Activated gamma-delta T cell (primary cell): Measurements from ENCODE around the gene ANKRD29.
A peak's percentile ranks its signal among the peaks of the same experiment; 100 is the strongest.
"Not testable (repeated sequence)": the region's sequence is repeated elsewhere in the genome, so short reads cannot be mapped to it uniquely, and the experiment has no call there.

ENCODE experiments used
- DNase-seq: peaks from one replicate; lab custom pipeline; 2025; lab: John Stamatoyannopoulos, UW

The ANKRD29 gene

DNA sequence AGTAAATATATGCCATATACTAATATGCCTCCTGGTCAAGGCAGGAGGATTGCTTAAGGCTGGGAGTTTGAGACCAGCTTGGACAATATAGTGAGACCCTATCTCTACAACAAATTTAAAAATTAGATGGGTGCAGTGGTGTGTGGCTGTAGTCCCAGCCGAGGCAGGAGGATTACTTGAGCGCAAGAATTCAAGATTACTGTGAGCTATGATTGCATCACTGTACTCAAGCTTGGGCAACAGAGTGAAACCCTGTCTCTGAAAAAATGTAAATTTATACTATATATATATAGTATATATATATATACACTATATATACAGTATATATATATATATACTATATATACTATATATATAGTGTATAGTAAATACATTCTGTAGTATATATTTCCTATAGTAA is 46.5 kb downstream of the ANKRD29 start:
- no peak for DNase-seq

DNA sequence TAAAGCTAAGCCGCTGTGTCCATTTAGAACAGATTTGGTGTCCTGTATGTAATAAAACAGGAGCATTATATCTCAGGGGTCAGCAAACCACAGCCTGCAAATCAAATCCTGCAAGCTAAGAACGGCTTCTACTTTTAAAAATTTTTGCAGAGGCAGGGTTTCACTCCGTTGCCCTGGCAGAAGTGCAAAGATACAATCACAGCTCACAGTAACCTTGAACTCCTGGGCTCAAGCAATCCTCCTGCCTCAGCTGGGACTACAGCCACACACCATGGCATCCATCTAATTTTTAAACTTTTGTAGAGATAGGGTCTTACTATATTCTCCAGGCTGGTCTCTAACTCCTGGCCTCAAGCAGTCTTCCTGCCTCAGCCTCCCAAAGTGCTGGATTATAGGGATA is 47.8 kb downstream of the ANKRD29 start:
- DNase-seq: no peak

DNA sequence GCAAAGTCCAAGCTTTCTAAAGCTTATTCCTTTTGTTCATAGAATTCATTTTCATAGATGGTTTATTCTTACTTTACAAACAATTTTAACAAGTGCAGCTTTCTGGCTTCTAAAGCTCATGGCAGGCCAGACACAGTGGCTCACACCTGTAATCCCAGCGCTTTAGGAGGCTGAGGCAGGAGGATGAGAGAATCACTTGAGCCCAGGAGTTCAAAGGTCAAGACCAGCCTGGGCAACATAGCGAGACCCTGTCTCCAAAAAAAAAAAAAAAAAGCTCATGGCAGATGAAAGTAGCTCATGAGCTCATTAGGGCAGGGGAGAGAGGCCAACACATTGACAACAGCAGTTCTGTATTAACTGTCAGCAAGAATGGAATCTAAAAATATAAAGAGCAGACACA is 48.3 kb downstream of the ANKRD29 start:
- no peak for DNase-seq

DNA sequence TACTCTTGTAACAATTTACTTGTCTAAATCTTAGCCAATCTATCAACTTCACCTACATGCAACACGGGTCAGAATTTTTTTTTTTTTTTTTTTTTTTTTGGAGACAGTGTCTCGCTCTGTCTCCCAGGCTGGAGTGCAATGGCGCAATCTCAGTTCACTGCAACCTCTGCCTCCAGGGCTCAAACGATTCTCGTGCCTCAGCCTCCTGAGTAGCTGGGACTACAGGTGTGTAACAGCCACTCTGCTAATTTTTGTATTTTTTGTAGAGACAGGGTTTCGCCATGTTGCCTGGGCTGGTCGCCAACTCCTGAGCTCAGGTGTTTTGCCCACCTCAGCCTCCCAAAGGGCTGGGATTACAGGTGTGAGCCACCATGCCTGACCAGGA is 49.6 kb downstream of the ANKRD29 start:
- DNase-seq: not testable (repeated sequence)

DNA sequence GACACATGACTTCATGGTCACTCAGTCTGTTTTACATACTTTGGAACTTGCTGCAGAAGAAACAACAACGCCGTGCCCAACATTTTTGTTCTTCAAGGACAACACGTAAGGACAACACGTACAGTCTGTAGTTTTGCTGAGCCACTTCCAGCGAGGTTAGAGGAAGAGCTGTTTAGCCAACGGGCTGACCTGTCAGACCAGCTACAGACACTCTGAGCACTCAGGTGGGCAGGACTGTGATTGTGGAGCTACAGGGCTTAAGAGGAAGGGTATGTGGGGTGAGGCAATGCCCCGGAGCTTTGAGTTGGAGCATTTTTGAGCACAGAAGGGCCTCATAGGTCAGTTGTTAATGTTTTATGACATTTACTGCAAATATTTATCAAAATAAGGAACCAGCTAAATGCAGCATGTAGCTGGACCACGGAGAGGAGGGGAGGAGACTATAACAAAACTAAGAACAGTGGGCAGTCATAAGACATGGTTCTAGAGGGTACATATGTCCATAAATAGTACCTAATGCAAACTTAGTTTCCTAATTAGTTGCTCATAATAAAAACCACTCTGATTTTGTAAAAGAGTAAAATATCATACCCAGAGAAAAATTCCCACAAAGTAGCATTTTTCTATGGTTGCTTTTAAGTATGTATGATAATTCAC is 50.1 kb downstream of the ANKRD29 start:
- DNase-seq: no peak

DNA sequence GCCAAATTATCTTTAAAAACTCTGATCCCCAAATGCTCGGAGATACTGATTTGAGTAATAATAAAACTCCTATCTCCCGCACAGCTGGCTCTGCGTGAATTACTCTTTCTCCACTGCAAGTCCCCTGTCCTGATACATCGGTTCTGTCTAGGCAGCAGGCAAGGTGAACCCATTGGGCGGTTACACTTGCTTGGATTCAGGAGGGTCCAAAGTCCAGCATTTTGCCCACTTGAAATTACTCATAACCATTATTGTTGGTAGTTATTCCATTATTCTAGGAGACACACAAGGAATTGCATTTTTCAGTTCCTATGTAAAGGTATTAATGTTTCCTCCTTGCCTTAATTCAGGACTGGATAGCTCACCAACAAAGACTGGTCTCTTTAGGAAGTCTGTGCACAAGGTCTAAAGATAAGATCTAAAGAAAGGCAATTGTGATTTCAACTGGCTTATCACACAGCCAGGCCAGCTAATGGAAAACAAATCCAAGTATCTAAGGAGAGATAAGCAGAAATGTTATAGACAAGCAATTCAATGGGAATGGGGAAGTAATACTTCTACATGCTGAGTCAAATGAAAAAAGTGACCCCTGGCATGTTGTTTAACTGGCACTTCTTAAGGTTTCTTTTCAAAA is 53.2 kb downstream of the ANKRD29 start:
- no peak for DNase-seq

DNA sequence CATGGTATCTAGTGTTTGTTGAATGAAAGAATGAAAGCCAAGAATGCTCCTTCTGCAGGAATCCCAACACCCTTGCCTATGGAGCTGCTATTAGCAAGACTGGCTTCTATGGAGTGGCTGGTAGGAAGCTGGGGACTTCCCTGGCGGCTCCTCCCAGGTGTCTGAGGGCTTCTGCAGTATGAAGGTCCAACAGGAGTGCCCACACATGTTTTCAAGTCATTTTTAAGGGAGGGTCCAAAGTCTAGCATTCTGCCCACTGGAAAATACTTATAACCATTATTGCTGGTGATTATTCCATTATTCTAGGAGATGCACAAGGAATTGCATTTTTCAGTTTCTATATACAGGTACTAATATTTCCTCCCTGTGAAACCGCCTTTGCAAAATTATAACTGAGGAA is 54.5 kb downstream of the ANKRD29 start:
- DNase-seq: no peak

DNA sequence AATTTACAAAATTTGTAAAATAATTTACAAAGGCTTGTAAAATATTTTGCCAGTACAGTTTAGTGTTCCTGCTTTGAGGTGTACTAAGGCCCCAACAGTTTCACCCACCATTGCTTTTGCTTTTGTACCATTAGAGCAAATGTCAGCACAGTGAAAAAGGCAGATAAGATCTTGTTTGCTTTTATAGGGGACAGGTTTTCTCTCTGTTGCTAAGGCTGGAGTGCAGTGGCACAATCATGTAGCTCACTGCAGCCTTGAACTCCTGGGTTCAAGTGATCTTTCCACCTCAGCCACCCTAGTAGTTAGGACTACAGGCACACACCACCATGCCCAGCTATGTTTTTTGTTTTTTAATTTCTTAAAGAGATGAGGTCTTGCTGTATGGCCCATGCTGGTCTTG is 56.8 kb downstream of the ANKRD29 start:
- DNase-seq: no peak

DNA sequence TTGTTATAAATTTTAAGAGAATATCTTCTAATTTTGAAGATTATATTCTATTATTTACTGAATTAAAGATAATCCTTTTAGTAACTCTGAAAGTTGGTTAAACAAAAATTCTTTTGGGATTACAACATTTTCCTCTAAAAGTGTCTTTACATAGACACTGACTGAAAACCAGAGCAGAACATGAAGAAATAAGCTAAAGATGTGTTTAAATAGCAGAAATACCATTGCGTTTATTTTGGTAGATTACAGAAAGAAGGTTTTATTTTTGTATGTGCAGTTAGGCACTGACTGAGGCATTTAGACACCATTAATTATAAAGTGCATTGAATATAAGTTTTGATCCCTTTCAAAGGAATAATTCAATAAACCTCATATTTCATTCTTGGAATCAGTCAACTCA is 62.9 kb downstream of the ANKRD29 start:
- DNase-seq: no peak

DNA sequence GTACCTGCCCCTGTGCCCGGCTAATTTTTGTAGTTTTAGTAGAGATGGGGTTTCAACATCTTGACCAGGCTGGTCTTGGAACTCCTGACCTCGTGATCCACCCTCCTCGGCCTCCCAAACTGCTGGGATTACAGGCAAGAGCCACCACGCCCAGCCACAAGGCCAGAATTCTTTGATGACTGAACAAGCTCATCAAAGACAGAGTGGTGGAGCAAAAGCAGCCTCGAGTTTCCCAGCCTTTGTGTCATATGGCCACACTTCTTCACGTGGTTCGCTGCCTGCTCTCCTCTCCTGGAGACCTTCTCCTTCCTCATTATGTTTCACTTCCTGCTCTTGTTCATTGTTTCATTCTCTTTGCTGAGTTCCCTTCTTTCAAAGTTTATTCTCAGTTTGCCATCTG is 66.5 kb downstream of the ANKRD29 start:
- no peak for DNase-seq

DNA sequence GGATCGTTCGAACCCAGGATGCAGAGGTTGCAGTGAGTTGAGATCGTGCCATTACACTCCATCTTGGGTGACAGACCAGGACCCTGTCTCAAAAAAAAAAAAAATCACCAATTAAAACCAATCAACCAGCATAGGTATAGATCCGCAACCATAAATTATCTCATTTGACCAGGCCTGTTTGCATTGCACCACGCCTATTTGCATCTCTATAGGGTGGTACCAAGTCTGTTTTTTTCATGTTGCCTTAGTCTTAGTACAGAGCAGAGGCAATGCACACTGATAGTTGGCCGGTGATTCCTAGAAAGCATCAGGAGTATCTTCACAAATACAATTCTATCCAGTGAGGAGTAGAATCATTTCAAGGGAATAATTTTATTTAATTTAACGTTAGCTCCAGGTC is 67.1 kb downstream of the ANKRD29 start:
- no peak for DNase-seq

DNA sequence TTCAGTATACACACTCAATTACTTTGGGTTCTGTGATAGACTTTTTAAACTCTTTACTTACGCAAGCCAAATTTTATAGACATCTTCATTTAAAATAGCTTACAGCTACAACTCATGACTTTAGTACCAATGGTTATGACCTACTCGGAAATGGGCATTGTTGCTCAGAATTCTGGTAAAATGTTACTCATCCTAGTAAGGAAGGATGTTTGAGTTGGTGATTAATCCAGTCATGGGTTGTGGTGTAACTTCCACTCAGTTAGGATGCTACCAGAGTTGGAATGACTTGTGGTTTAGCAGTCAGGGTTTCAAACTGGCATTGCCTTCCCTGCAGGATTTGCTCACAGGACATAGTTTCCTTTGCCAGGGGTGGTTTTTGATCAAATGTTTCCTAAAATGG is 69.0 kb downstream of the ANKRD29 start:
- no peak for DNase-seq

DNA sequence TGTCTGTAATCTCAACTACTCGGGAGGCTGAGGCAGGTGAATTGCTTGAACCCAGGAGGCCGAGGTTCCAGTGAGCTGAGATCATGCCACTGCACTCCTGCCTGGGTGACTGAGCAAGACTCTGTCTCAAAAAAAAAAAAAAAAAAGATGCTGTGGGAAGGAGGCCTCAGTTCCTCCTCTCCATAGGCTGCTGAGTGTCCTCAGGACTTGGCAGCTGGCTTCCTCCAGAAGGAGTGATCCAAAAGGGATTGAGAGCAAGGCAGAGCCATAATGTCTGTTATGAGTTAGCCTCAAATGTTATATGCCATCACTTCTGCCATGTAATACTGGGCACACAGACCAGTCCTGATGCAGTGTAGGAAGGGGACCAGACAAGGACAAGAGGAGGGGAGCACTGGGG is 69.8 kb downstream of the ANKRD29 start:
- DNase-seq: no peak

DNA sequence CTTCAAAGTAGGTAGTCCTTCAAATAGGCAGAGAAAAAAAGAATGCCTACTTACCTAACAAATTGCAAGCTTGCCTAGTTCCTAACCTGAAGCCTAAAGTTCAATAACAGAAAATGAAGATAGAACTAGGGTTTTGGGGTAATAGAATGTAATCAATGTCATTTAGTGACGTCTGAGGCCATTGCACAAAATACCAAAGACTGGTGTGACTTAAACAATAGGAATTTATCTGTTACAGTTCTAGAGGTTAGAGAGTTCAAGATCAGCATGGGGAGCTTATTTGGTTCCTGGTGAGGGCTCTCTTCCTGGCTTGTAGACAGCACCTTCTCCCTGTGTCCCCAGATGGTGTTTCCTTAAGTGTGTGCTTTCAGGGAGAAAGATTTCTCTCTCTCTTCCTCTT is 71.7 kb downstream of the ANKRD29 start:
- no peak for DNase-seq

DNA sequence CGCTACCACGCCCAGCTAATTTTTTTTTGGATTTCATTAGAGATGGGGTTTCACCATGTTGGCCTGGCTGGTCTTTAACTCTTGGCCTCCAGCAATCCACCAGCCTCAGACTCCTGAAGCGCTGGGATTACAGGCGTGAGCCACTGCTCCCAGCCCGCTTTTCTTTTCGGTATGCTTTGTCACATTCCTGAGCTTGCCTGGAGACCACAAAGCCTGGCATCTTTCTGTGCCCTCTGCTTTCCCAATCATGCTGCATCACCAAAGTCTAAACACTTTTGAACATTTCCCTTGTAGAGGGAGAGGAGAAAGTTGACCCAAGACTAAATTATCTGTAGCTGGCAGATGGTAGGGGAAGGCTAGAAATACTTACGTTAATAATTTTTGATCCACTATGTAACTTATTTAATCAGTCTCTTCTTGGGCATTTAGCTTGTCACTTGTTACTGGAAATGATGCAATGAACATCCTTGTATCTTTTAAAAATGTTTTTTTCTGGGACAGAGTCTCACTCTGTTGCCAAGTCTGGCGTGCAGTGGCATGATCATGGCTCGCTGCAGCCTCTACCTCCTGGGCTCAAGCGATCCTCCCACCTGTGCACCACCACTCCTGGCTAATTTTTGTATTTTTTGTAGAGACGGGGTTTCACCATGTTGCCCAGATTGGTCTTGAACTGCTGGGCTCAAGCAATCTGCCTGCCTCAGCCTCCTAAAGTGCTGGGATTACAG is 73.7 kb downstream of the ANKRD29 start:
- DNase-seq: no peak

DNA sequence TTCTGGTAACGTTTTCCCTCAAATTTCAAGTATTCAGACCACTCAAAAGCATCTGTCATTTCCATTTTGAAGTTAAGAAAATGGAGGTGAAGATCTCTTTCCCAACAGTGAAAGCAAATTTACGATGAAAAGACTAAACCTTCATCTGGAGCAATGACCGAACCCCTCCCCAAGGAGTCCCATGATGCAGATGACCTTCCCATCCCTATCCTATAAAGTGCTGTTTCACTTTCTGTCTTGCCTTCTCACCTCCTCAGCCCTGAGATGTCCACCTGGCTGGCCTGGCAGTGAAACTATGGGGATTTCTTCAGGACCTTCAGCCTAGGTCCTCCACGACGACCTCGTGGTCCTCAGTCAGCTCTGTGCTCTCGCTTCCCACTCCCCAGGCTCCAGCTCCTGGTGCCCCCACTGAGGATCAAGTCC is 75.5 kb downstream of the ANKRD29 start:
- DNase-seq: no peak

DNA sequence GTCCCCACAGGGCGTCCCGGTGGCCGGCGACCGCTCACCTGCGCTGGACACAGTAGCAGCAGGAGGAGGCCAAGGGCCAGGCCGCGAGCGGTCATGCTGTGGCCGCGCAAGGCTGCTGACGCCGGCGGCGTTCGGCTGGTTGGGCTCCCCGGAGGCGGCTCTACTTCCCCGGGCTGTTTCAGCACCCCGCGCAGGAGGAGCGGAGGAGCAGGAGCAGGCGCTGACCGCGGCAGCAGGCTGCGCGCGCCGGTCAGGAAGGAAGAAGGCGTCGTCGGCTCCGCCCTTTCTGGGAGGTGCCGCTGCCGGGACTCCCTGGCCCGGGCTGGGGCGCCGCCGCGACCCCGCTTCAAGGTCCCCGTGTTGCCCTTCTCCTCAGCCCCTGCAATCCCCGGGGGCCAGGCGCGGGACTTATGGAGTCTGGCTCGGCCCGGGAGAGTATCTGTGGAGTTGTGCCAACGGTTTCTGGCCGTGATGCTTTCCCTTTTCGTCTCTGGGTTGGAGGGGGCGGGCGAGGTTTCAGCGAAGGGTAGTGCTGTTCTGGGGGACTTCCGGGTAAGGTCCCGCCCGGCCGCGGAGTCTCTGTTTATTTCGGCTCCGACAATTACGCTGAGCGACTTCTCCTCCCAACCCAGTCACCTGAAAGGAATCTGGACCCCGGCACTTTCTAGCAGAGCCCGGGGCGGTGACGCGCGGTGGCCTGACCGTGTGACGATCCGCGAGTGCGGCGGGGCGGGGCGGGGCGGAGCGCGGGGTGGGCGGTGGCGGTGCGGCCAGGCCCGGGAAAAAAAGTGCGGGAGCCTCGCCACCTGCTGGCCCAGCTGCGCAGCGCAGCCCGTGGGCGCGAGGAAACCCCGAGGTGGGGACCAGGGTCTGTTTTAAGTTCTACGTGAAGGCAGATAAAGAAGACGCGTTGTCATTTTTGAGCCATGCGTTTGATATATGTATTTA is 76.2 kb downstream of the ANKRD29 start, which contains the start of gene NPC1:
Gene NPC1 (minus strand): TSS at position 258 of the 948 bp plus-strand sequence. CDS start 163 bp downstream, at position 95.
- peak; percentile 90 for DNase-seq

DNA sequence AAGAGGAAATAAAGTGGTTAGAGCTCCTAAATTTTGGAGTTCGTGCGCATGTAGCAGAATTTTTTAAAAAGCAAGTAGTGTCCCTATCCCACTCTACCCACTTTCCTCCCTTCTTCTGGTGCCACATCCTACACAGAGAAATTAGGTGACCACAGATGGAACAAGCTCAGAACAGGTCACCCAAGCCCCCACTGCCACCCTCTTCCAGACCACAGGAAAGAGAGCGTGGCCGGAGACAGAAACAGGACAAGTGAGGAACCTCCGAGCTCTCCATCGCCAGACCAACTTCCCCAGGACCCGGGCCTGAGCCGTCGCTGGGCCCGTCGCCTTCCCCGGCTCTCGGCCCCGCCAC is 76.8 kb downstream of the ANKRD29 start:
- no peak for DNase-seq

DNA sequence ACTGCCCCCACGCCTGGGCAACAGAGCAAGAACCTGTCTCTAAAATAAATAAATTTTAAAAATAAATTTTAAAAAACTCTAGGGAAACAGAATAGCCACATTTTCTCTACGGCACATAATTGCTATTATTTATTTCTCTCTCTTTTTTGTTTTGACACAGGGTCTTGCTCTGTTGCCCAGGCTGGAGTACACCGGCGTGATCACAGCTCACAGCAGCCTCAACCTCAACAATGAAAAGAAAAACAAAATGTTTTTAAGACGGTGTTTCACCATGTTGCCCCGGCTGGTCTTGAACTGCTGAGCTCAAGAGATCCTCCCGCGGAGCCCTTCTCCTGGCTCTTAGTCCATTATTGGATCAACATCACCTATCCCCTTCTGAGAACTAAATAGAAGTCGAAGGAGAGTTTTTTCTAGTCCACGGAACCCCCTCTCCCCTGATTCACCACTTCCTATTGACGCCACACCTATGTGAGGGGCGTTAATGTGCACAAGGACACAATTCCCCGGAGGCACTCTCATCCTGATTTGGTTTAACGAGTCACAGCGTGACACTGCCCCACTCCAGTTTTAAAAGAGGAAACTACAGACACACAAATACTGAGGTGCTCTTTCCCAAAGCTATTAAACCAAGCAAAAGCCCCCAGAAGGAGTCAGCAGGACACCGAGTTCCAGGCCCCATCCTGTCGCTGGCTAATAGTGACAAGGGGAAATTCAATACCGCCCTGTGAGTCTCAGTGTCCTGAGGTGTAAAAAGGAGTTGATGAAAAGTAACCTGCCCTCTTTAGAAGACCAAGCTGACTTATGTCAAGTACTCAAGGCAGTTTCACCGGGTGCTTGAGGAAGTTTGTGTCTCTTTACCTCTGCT is 77.5 kb downstream of the ANKRD29 start:
- DNase-seq: no peak

DNA sequence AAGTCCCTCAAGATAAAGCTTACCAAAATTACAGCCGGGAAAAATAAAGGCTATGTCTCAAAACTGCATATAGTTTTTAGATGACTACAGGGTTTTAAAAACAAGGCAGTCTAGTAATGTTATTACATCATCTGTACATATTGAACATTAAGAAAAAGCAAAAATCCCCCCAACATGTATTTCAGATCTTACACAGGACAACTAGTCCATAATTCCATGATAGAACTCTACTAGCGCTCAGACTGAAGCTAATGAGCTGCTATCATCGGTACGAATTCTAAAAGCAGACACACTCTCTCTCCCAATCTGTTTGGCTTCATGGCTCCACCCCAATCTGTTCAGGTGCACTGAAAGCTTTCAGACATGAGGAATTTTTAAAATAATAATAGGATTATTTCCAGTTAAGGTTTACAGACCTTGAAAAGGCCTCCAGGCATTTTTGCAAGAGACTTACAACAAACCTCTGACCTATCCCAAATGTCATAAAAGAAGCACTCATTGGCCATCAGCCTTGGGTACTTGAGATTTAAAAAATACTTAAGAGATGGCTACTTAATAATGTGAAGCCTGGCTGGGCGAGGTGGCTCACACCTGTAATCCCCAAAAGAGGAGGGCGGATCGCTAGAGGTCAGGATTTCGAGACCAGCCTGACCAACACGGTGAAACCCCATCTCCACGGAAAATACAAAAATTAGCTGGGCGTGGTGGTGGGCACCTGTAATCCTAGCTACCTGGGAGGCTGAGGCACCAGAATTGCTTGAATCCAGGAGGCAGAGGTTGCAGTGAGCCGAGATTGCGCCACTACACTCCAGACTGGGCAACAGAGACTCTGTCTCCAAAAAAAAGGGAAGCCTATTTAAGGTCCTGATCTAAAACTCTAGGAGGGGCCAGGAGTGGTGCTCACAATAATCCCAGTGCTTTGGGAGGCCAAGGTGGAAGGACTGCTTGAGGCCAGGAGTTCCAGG is 78.4 kb downstream of the ANKRD29 start:
- DNase-seq: no peak
